CD4-positive, alpha-beta T cell (primary cell): ENCODE results near the gene ACACA. TPM values are rescaled to one million over a fixed set of nuclear protein-coding genes. Genes with fewer than 3 reads are reported as not detected.

Source experiments
- ATAC-seq: fragments of 200-7000 bp; cut with Tn5 transposase; one replicate; pipeline ENCODE4 v1.10.0; 2022; ENCODE audit warnings: mild to moderate bottlenecking; ENCODE audit not compliant: poor library complexity
- CTCF ChIA-PET: fragments of 350-600 bp; sonication (Branson Sonifier 250); formaldehyde crosslinking; loops from one replicate; lab custom pipeline; 2021; ENCODE audit warnings: antibody characterized with exemption, inconsistent platforms; lab: Charles Lee
- POLR2A ChIA-PET: fragments of 350-600 bp; sonication (Branson Sonifier 250); formaldehyde crosslinking; loops from one replicate; lab custom pipeline; 2021; ENCODE audit warnings: antibody characterized with exemption, inconsistent platforms; lab: Charles Lee
- DNase-seq, 14 experiments: peaks; one replicate each; pipeline ENCODE4 v3.0.0-alpha.2; 2013 to 2020; ENCODE audit warnings: mixed read lengths in 2 of 14
- H3K27ac ChIP-seq, 2 donors: one replicate each; pipeline versions ENCODE4 v1.5.1 to v1.7.0; 2013; ENCODE audit warnings: low read length in 2 of 2, low read depth in 1 of 2, mild to moderate bottlenecking in 1 of 2
- H3K27me3 ChIP-seq, 2 experiments: 1 replicate in 1 of 2; 2 replicates in 1 of 2; pipeline versions ENCODE4 v1.6.1 to v1.7.0; 2013; ENCODE audit warnings: low read length in 2 of 2, control low read depth in 1 of 2, mild to moderate bottlenecking in 1 of 2, moderate library complexity in 1 of 2; ENCODE audit not compliant: insufficient read depth in 2 of 2, control insufficient read depth in 1 of 2
- H3K36me3 ChIP-seq: one replicate; pipeline ENCODE4 v1.6.1; 2013; ENCODE audit warnings: low read length, control low read depth; ENCODE audit not compliant: insufficient read depth
- H3K4me1 ChIP-seq: one replicate; pipeline ENCODE4 v1.6.1; 2013; ENCODE audit warnings: low read length, control low read depth; ENCODE audit not compliant: insufficient read depth
- H3K4me3 ChIP-seq: one replicate; pipeline ENCODE4 v1.5.1; 2013; ENCODE audit warnings: mild to moderate bottlenecking, low read length, moderate library complexity
- H3K9me3 ChIP-seq, 2 experiments: 1 replicate in 1 of 2; 2 replicates in 1 of 2; pipeline versions ENCODE4 v1.6.1 to v1.7.0; 2013; ENCODE audit warnings: low read length in 2 of 2, mild to moderate bottlenecking in 2 of 2, control low read depth in 1 of 2, moderate library complexity in 1 of 2; ENCODE audit not compliant: control insufficient read depth in 1 of 2, insufficient read depth in 1 of 2
- H3K27ac Mint-ChIP-seq: one replicate; pipeline ENCODE4 v1.8.0; 2020; ENCODE audit warnings: mixed read lengths
- H3K27me3 Mint-ChIP-seq: one replicate; pipeline ENCODE4 v1.8.0; 2021; ENCODE audit warnings: mixed read lengths
- H3K36me3 Mint-ChIP-seq: one replicate; pipeline ENCODE4 v1.8.0; 2021; ENCODE audit warnings: low read depth, mixed read lengths
- H3K4me1 Mint-ChIP-seq: one replicate; pipeline ENCODE4 v1.8.0; 2021; ENCODE audit warnings: low read depth, mixed read lengths
- H3K4me3 Mint-ChIP-seq: one replicate; pipeline ENCODE4 v1.8.0; 2020; ENCODE audit warnings: mild to moderate bottlenecking, mixed read lengths
- H3K9me3 Mint-ChIP-seq: one replicate; pipeline ENCODE4 v1.8.0; 2020; ENCODE audit warnings: mixed read lengths
- intact Hi-C, 2 experiments: fragments of 100-400 bp; cut with DNase I in 1 of 2; cut with micrococcal nuclease in 1 of 2; formaldehyde crosslinking; loops; one replicate each; pipeline versions ENCODE4 v1.15.1 to v1.9.0; 2023 to 2025; cut with DNase I, micrococcal nuclease
- total RNA-seq, 174 experiments: library from RNA in 2 of 174; stranded (reverse) in 2 of 174; gene quantifications; one replicate each; pipeline ENCODE4 v1.2.3 and lab custom pipeline; 2021 to 2026
- TF ChIP-seq, protein P1 (sequence below): fragments of 200-600 bp; IDR thresholded peaks from one replicate; pipeline ENCODE4 v1.8.0; 2022; ENCODE audit warnings: antibody characterized with exemption, mild to moderate bottlenecking

Gene ACACA
- total RNA-seq, 2 experiments from 2014 or later, result 26.0 to 28.9 TPM

DNA sequence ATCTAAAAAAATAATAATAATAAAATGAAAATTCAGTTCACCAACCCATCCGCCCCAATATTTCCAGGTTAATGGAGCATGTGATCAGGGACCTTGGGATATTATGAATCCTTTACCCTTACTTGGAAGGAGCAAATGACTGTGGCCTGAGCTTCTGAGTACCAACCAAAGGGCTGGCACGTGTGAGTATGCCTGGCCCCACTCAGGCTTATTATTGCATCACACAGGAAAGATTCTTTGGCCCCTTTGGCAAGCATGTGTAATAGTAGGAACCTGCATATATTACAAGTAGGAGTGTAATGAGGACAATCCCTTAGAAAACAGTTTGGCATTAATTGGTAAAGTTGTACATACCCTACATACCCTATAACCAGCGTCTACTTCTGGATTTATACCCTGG is 38.1 kb downstream of the ACACA start:
- no peak overlapping the region for H3K4me3 Mint-ChIP-seq
- intact Hi-C loops, result no loop called here
- TF ChIP-seq, protein P1, sequence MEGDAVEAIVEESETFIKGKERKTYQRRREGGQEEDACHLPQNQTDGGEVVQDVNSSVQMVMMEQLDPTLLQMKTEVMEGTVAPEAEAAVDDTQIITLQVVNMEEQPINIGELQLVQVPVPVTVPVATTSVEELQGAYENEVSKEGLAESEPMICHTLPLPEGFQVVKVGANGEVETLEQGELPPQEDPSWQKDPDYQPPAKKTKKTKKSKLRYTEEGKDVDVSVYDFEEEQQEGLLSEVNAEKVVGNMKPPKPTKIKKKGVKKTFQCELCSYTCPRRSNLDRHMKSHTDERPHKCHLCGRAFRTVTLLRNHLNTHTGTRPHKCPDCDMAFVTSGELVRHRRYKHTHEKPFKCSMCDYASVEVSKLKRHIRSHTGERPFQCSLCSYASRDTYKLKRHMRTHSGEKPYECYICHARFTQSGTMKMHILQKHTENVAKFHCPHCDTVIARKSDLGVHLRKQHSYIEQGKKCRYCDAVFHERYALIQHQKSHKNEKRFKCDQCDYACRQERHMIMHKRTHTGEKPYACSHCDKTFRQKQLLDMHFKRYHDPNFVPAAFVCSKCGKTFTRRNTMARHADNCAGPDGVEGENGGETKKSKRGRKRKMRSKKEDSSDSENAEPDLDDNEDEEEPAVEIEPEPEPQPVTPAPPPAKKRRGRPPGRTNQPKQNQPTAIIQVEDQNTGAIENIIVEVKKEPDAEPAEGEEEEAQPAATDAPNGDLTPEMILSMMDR, result no peak
- H3K27me3 Mint-ChIP-seq, result no peaks in the 10 kb centered on the region
- H3K4me1 Mint-ChIP-seq, result peaks cover 4% of the 10 kb centered on the region
- no peak overlapping the region for H3K27ac Mint-ChIP-seq
- H3K9me3 ChIP-seq, result no peaks in the 10 kb centered on the region
- no peaks in the 10 kb centered on the region for H3K27me3 ChIP-seq
- DNase-seq, result no peak
- H3K27ac ChIP-seq, result no peak overlapping the region
- CTCF ChIA-PET, result no interaction called here
- peaks cover 3% of the 10 kb centered on the region for H3K4me1 ChIP-seq
- no peak overlapping the region for H3K4me3 ChIP-seq
- H3K9me3 Mint-ChIP-seq, result no peaks in the 10 kb centered on the region
- H3K36me3 ChIP-seq, result no peaks in the 10 kb centered on the region
- POLR2A ChIA-PET, result no interaction called here
- ATAC-seq, result no peak
- no peaks in the 10 kb centered on the region for H3K36me3 Mint-ChIP-seq

DNA sequence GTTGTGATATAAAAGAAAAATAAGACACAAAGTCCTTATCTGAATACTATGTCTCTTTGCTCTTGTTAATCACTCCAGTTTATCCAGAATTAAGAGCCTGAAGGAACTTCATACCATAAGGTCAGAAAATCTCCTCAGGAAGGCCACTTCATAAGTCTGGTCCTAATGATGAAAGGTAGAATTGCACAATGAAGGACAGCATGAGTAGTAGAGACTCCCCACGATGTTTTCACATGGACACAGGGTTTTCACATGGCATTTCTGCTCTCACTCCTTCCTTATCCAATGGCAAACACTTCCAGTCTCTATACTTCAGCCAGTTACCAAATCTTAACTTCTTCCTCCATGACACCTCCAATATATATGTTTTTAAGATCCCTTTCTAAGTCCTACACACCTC is 41.0 kb downstream of the ACACA start:
- TF ChIP-seq, protein P1, result no peak
- Mint-ChIP-seq H3K4me1 (no peaks in the 10 kb centered on the region), H3K4me3 (no peak overlapping the region), H3K9me3 (no peaks in the 10 kb centered on the region), H3K36me3 (no peaks in the 10 kb centered on the region), H3K27me3 (no peaks in the 10 kb centered on the region), H3K27ac (no peak overlapping the region)
- Histone ChIP-seq H3K4me1 (no peaks in the 10 kb centered on the region), H3K27ac (no peak overlapping the region), H3K27me3 (no peaks in the 10 kb centered on the region), H3K9me3 (no peaks in the 10 kb centered on the region), H3K36me3 (no peaks in the 10 kb centered on the region), H3K4me3 (no peak overlapping the region)
- POLR2A ChIA-PET, result no interaction called here
- CTCF ChIA-PET, result no interaction called here
- DNase-seq, result no peak
- no peak for ATAC-seq
- intact Hi-C loops, result no loop called here

DNA sequence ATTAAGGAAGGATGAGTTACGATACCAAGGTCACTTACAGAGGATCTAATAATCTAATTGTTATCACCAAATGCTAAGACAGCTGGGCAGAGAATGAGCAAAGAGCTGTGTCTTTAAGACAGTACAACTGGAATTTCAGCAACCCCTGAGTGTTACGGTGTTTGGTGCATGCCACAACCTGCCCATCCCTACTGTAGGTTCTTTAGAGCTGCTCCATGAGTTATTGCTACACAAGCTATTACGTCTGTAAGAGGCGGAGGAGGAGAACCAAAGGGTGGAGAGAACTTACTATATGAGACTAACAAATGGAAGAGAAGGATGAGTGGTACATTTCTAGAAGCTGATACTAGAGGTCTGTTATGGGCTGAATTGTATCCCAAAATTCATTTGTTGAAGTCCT is 45.1 kb downstream of the ACACA start:
- no peak for ATAC-seq
- H3K4me3 Mint-ChIP-seq, result peak overlapping the region; percentile 49
- POLR2A ChIA-PET, result no interaction called here

More for the DNA sequence above, 45.1 kb downstream of the ACACA start:
- no peaks in the 10 kb centered on the region for H3K36me3 ChIP-seq
- intact Hi-C loops, result loop anchor here in 1 of 2 experiments (2.0 to 5.0 kb wide), 2 partner anchors 45 to 126 kb away; partner anchors contain the start of genes ACACA, DUSP14 and TADA2A
- Mint-ChIP-seq H3K27me3 (no peaks in the 10 kb centered on the region), H3K27ac (no peak overlapping the region), H3K4me1 (peaks cover 21% of the 10 kb centered on the region), H3K36me3 (no peaks in the 10 kb centered on the region), H3K9me3 (no peaks in the 10 kb centered on the region)
- H3K27ac ChIP-seq, result no peak overlapping the region
- H3K27me3 ChIP-seq, result no peaks in the 10 kb centered on the region
- H3K4me3 ChIP-seq, result no peak overlapping the region
- H3K4me1 ChIP-seq, result peaks cover 16% of the 10 kb centered on the region
- TF ChIP-seq, protein P1, result no peak
- no peak for DNase-seq
- no peaks in the 10 kb centered on the region for H3K9me3 ChIP-seq
- CTCF ChIA-PET, result interaction anchor here (0.7 to 4.2 kb wide), 2 partner anchors 12 to 37 kb away, joined by 3 to 32 read pairs; no protein-coding TSS in a partner anchor
